ENCODE results near the gene RBM19. TPM values are rescaled to one million over a fixed set of nuclear protein-coding genes. Genes with fewer than 3 reads are reported as not detected.

The RBM19 gene
- total and polyA plus RNA-seq, 2 donors (not counting 1 experiment from before 2014, with no cell fraction given), result 10.5 to 16.5 TPM

GRCh38 chr12:113938471-113938870, 27.7 kb downstream of the RBM19 start:
- TF ChIP-seq CTCF (conservative IDR thresholded peaks at IDR 0.05 in 1 of 2, IDR thresholded peaks at IDR 0.05 in 1 of 2; ENCODE audit: low read depth in 1 of 2, low read length in 2 of 2), result no peak
- TF ChIP-seq EZH2 (IDR thresholded peaks at IDR 0.05; ENCODE audit: low read length, missing control alignments), result no peak

GRCh38 chr12:113936460-113936859, 29.7 kb downstream of the RBM19 start:
- Histone ChIP-seq H3K9me3 (ENCODE audit: control insufficient read depth, insufficient read depth, low read depth, low read length) (no peaks in the 10 kb centered on the region), H3K4me2 (ENCODE audit: extremely low read depth, insufficient read depth, low read length) (no peak overlapping the region), H3K36me3 (ENCODE audit: control insufficient read depth, insufficient read depth, low read length) (peaks cover 2% of the 10 kb centered on the region), H3K4me3 (replicated peaks in 1 of 4; ENCODE audit: control extremely low read depth in 1 of 4, insufficient read depth in 1 of 4, low read depth in 3 of 4, low read length in 4 of 4) (no peak overlapping the region), H3K79me2 (ENCODE audit: control insufficient read depth, insufficient read depth, low read length) (no peaks in the 10 kb centered on the region), H3K27ac (ENCODE audit: insufficient read depth, low read length) (no peak overlapping the region), H3K27me3 (ENCODE audit: control insufficient read depth, insufficient read depth, low read length) (no peaks in the 10 kb centered on the region), H3K9ac (ENCODE audit: insufficient read depth, low read length) (no peak overlapping the region), H2AFZ (ENCODE audit: low read length) (no peak overlapping the region), H3K4me1 (ENCODE audit: control insufficient read depth, extremely low read depth, insufficient read depth, low read length) (no peaks in the 10 kb centered on the region), H4K20me1 (ENCODE audit: control insufficient read depth, extremely low read depth, insufficient read depth, low read length) (no peaks in the 10 kb centered on the region)
- TF ChIP-seq CTCF (conservative IDR thresholded peaks at IDR 0.05 in 1 of 2, IDR thresholded peaks at IDR 0.05 in 1 of 2; ENCODE audit: low read depth in 1 of 2, low read length in 2 of 2), result no peak
- no peak for TF ChIP-seq EZH2 (IDR thresholded peaks at IDR 0.05; ENCODE audit: low read length, missing control alignments)
- no peak for DNase-seq (ENCODE audit: low read depth in 2 of 2)

More at GRCh38 chr12:113938471-113938870, 27.7 kb downstream of the RBM19 start:
- Histone ChIP-seq H3K4me2 (ENCODE audit: extremely low read depth, insufficient read depth, low read length) (no peak overlapping the region), H3K9me3 (ENCODE audit: control insufficient read depth, insufficient read depth, low read depth, low read length) (no peaks in the 10 kb centered on the region), H3K4me1 (ENCODE audit: control insufficient read depth, extremely low read depth, insufficient read depth, low read length) (no peaks in the 10 kb centered on the region), H3K27me3 (ENCODE audit: control insufficient read depth, insufficient read depth, low read length) (no peaks in the 10 kb centered on the region), H3K27ac (ENCODE audit: insufficient read depth, low read length) (no peak overlapping the region), H3K9ac (ENCODE audit: insufficient read depth, low read length) (no peak overlapping the region), H2AFZ (ENCODE audit: low read length) (no peak overlapping the region), H3K36me3 (ENCODE audit: control insufficient read depth, insufficient read depth, low read length) (peaks cover 4% of the 10 kb centered on the region), H4K20me1 (ENCODE audit: control insufficient read depth, extremely low read depth, insufficient read depth, low read length) (no peaks in the 10 kb centered on the region), H3K4me3 (replicated peaks in 1 of 4; ENCODE audit: control extremely low read depth in 1 of 4, insufficient read depth in 1 of 4, low read depth in 3 of 4, low read length in 4 of 4) (no peak overlapping the region), H3K79me2 (ENCODE audit: control insufficient read depth, insufficient read depth, low read length) (no peaks in the 10 kb centered on the region)
- no peak for DNase-seq (ENCODE audit: low read depth in 2 of 2)

GRCh38 chr12:113935459-113935858, 30.7 kb downstream of the RBM19 start:
- H3K4me3 ChIP-seq (replicated peaks in 1 of 4; ENCODE audit: control extremely low read depth in 1 of 4, insufficient read depth in 1 of 4, low read depth in 3 of 4, low read length in 4 of 4), result no peak overlapping the region
- H3K27me3 ChIP-seq (ENCODE audit: control insufficient read depth, insufficient read depth, low read length), result no peaks in the 10 kb centered on the region
- H3K36me3 ChIP-seq (ENCODE audit: control insufficient read depth, insufficient read depth, low read length), result no peaks in the 10 kb centered on the region
- H3K27ac ChIP-seq (ENCODE audit: insufficient read depth, low read length), result no peak overlapping the region
- no peak overlapping the region for H3K9ac ChIP-seq (ENCODE audit: insufficient read depth, low read length)
- no peaks in the 10 kb centered on the region for H3K4me1 ChIP-seq (ENCODE audit: control insufficient read depth, extremely low read depth, insufficient read depth, low read length)
- TF ChIP-seq CTCF (conservative IDR thresholded peaks at IDR 0.05 in 1 of 2, IDR thresholded peaks at IDR 0.05 in 1 of 2; ENCODE audit: low read depth in 1 of 2, low read length in 2 of 2) (no peak), EZH2 (IDR thresholded peaks at IDR 0.05; ENCODE audit: low read length, missing control alignments) (no peak)
- no peak overlapping the region for H2AFZ ChIP-seq (ENCODE audit: low read length)
- no peak overlapping the region for H3K4me2 ChIP-seq (ENCODE audit: extremely low read depth, insufficient read depth, low read length)
- DNase-seq (ENCODE audit: low read depth in 2 of 2), result no peak
- no peaks in the 10 kb centered on the region for H3K9me3 ChIP-seq (ENCODE audit: control insufficient read depth, insufficient read depth, low read depth, low read length)
- no peaks in the 10 kb centered on the region for H4K20me1 ChIP-seq (ENCODE audit: control insufficient read depth, extremely low read depth, insufficient read depth, low read length)
- H3K79me2 ChIP-seq (ENCODE audit: control insufficient read depth, insufficient read depth, low read length), result no peaks in the 10 kb centered on the region
